ENCODE results near the gene LCN15.

- TF ChIP-seq ZNF70 (CRISPR knock-in tag; IDR thresholded peaks at IDR 0.05) (no peak), CSDC2 (CRISPR knock-in tag; IDR thresholded peaks at IDR 0.05) (no peak), TCF4 (CRISPR knock-in tag; IDR thresholded peaks at IDR 0.05; ENCODE audit: borderline replicate concordance) (no peak), CREB5 (CRISPR knock-in tag; IDR thresholded peaks at IDR 0.05; ENCODE audit: low read depth) (no peak)
Measured at GRCh38 chr9:136764301-136764891, at the start of gene LCN15.

Measured in SK-N-SH treated with all-trans-retinoic acid at 6 μM for 48 hours (cell line).